K562 (cell line): ENCODE results near the gene ZSWIM1. TPM values are rescaled to one million over a fixed set of nuclear protein-coding genes. Genes with fewer than 3 reads are reported as not detected.

Source experiments
- MBD1 ChIP-seq: fragments of 250-450 bp; sonication (Bioruptor Pico); IDR thresholded peaks from 2 replicates; pipeline ENCODE4 v1.8.0; 2022; ENCODE audit warnings: inconsistent platforms
- MTA1 ChIP-seq: fragments of 450-650 bp; IDR thresholded peaks from 2 replicates; pipeline ENCODE4 v1.6.1; 2017; ENCODE audit warnings: borderline replicate concordance
- ZNF23 ChIP-seq: fragments of 250-450 bp; sonication (Bioruptor Pico); IDR thresholded peaks from 2 replicates; pipeline ENCODE4 v1.4.0; 2020; ENCODE audit warnings: mild to moderate bottlenecking
- ZNF449 ChIP-seq: fragments of 250-450 bp; sonication (Bioruptor Pico); IDR thresholded peaks from 2 replicates; pipeline ENCODE4 v1.8.0; 2022; ENCODE audit warnings: moderate library complexity, mild to moderate bottlenecking, inconsistent platforms
- ZNF584 ChIP-seq: fragments of 200-800 bp; sonication (Bioruptor generic); IDR thresholded peaks from 2 replicates; pipeline ENCODE4 v1.6.1; 2016; ENCODE audit warnings: low read depth, mild to moderate bottlenecking, missing genetic modification characterization, missing compliant biosample characterization
- polyA plus RNA-seq, 8 experiments: library from polyadenylated mRNA; depleted of rRNA in 4 of 8; stranded (reverse) in 5 of 8; unstranded in 3 of 8; fragments of >200 nt; fragmentation: Nextera tagmentation in 2 of 8; fragmentation: Illumina TruSeq in 1 of 8; extraction: Ambion mirVana in 2 of 8; extraction: Trizol in 1 of 8; gene quantifications; 2 replicates each; pipeline versions ENCODE4 v1.2.1 to v1.2.3, GENCODE V29; 2011 to 2014; ENCODE audit warnings: inconsistent platforms in 1 of 8, missing spikeins in 1 of 8
- total RNA-seq, 7 experiments: library from RNA; depleted of rRNA in 6 of 7; stranded (reverse); fragments of >200 nt in 6 of 7; fragmentation: Illumina TruSeq in 2 of 7; extraction: Trizol in 2 of 7; gene quantifications; 2 replicates each; pipeline versions ENCODE4 v1.2.1 to v1.2.3, GENCODE V29; 2011 to 2021; ENCODE audit warnings: low replicate concordance in 1 of 7
- TF ChIP-seq, protein P1 (sequence below), 2 experiments: fragments of 450-650 bp; IDR thresholded peaks; 2 replicates each; pipeline ENCODE4 v1.6.1; 2016; ENCODE audit warnings: mild to moderate bottlenecking in 2 of 2, borderline replicate concordance in 1 of 2, low read depth in 1 of 2, moderate library complexity in 1 of 2
- TF ChIP-seq, protein P2 (sequence below): IDR thresholded peaks from 3 replicates; pipeline ENCODE4 v1.6.1; 2011; ENCODE audit warnings: borderline replicate concordance, mild to moderate bottlenecking, moderate library complexity; ENCODE audit not compliant: insufficient read length; ENCODE audit errors: extremely low read depth
- TF ChIP-seq, protein P3 (sequence below), 2 experiments: fragments of 450-650 bp in 1 of 2; IDR thresholded peaks; 2 replicates each; pipeline ENCODE4 v1.6.1; 2011 to 2017; ENCODE audit warnings: low read depth in 2 of 2, antibody characterized with exemption in 1 of 2, borderline replicate concordance in 1 of 2, low read length in 1 of 2, mild to moderate bottlenecking in 1 of 2, mixed read lengths in 1 of 2; ENCODE audit not compliant: control insufficient read depth in 1 of 2

Gene ZSWIM1
- total and polyA plus RNA-seq, 9 of the 15 experiments (the other 6 are each of a cell fraction or from before 2014, with no cell fraction given), result 2.5 to 15.6 (median 9.5) TPM

DNA sequence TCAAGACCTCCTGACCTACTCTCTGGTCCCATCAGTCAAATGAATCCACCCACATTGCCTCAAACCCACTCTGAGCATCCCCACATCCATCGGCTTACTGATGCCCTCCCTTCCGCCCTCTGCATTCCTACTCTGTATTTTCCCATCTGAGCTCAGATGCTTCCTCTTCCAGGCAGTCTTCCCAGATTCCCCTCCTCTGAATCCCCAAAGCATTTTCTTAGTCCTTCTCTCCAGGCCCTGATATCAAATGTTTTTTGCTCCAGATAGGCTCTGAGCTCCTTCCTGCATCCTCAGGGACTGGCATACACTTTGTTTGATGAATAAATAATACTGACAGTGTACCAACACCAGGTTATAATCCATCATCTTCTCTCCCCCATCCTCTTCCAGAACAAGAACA lies 27.1 kb downstream of the ZSWIM1 start (continued):
- TF ChIP-seq, protein P1, sequence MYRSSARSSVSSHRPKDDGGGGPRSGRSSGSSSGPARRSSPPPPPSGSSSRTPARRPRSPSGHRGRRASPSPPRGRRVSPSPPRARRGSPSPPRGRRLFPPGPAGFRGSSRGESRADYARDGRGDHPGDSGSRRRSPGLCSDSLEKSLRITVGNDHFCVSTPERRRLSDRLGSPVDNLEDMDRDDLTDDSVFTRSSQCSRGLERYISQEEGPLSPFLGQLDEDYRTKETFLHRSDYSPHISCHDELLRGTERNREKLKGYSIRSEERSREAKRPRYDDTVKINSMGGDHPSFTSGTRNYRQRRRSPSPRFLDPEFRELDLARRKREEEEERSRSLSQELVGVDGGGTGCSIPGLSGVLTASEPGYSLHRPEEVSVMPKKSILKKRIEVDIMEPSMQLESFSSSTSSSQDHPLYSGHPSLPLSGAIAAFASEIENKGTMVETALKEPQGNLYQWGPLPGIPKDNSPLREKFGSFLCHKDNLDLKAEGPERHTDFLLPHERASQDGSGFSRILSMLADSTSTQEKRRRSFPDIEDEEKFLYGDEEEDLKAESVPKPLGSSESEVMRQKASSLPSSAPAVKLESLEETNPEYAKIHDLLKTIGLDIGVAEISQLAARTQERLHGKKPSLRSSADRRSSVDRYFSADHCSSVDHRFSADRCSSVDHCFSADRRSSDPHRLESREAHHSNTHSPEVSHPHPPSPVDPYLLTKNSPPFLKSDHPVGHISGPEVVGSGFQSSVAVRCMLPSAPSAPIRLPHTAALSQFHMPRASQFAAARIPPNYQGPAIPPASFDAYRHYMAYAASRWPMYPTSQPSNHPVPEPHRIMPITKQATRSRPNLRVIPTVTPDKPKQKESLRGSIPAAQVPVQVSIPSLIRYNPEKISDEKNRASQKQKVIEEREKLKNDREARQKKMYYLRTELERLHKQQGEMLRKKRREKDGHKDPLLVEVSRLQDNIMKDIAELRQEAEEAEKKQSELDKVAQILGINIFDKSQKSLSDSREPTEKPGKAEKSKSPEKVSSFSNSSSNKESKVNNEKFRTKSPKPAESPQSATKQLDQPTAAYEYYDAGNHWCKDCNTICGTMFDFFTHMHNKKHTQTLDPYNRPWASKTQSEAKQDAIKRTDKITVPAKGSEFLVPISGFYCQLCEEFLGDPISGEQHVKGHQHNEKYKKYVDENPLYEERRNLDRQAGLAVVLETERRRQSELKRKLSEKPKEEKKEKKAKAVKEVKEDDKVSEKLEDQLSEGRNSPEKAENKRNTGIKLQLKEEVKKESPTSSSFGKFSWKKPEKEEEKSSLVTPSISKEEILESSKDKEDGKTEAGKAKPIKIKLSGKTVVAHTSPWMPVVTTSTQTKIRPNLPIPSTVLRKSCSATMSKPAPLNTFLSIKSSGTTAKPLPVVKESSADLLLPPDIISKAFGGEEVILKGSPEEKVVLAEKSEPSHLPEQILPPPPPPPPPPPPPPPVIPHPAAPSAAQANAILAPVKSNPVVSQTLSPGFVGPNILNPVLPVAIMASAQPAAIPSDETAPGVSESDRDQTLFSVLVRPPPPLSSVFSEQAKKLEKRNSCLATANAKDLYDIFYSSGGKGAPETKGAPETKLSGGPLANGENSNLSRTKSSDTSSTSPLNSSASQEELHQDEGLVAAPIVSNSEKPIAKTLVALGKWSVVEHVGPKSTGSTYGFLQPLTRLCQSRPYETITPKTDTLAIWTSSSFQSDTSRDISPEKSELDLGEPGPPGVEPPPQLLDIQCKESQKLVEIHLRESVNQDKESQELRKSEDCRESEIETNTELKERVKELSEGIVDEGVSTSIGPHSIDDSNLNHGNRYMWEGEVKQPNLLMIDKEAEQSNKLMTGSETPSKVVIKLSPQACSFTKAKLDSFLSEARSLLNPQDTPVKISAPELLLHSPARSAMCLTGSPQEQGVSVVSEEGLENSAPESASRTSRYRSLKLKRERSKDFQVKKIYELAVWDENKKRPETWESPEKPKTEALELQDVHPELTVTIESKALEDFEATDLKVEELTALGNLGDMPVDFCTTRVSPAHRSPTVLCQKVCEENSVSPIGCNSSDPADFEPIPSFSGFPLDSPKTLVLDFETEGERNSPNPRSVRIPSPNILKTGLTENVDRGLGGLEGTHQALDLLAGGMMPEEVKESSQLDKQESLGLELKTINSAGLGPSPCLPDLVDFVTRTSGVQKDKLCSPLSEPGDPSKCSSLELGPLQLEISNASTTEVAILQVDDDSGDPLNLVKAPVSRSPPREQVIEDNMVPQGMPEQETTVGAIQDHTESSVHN (IDR thresholded peaks at IDR 0.05; ENCODE audit: borderline replicate concordance in 1 of 2, low read depth in 1 of 2), result no peak
- TF ChIP-seq, protein P2, sequence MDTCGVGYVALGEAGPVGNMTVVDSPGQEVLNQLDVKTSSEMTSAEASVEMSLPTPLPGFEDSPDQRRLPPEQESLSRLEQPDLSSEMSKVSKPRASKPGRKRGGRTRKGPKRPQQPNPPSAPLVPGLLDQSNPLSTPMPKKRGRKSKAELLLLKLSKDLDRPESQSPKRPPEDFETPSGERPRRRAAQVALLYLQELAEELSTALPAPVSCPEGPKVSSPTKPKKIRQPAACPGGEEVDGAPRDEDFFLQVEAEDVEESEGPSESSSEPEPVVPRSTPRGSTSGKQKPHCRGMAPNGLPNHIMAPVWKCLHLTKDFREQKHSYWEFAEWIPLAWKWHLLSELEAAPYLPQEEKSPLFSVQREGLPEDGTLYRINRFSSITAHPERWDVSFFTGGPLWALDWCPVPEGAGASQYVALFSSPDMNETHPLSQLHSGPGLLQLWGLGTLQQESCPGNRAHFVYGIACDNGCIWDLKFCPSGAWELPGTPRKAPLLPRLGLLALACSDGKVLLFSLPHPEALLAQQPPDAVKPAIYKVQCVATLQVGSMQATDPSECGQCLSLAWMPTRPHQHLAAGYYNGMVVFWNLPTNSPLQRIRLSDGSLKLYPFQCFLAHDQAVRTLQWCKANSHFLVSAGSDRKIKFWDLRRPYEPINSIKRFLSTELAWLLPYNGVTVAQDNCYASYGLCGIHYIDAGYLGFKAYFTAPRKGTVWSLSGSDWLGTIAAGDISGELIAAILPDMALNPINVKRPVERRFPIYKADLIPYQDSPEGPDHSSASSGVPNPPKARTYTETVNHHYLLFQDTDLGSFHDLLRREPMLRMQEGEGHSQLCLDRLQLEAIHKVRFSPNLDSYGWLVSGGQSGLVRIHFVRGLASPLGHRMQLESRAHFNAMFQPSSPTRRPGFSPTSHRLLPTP, result peak; percentile 38
- TF ChIP-seq, protein P3, sequence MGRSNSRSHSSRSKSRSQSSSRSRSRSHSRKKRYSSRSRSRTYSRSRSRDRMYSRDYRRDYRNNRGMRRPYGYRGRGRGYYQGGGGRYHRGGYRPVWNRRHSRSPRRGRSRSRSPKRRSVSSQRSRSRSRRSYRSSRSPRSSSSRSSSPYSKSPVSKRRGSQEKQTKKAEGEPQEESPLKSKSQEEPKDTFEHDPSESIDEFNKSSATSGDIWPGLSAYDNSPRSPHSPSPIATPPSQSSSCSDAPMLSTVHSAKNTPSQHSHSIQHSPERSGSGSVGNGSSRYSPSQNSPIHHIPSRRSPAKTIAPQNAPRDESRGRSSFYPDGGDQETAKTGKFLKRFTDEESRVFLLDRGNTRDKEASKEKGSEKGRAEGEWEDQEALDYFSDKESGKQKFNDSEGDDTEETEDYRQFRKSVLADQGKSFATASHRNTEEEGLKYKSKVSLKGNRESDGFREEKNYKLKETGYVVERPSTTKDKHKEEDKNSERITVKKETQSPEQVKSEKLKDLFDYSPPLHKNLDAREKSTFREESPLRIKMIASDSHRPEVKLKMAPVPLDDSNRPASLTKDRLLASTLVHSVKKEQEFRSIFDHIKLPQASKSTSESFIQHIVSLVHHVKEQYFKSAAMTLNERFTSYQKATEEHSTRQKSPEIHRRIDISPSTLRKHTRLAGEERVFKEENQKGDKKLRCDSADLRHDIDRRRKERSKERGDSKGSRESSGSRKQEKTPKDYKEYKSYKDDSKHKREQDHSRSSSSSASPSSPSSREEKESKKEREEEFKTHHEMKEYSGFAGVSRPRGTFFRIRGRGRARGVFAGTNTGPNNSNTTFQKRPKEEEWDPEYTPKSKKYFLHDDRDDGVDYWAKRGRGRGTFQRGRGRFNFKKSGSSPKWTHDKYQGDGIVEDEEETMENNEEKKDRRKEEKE (IDR thresholded peaks at IDR 0.05; ENCODE audit: borderline replicate concordance in 1 of 2, control insufficient read depth in 1 of 2, low read depth in 2 of 2, low read length in 1 of 2), result no peak
- no peak for TF ChIP-seq ZNF584 (CRISPR knock-in tag)
- TF ChIP-seq MBD1 (CRISPR knock-in tag), result no peak
- TF ChIP-seq ZNF449 (CRISPR knock-in tag), result no peak
- TF ChIP-seq MTA1, result no peak
- no peak for TF ChIP-seq ZNF23 (CRISPR knock-in tag)
